Measurements from ENCODE around the gene TOR3A.
A peak's percentile ranks its signal among the peaks of the same experiment; 100 is the strongest.

Gene TOR3A

GRCh38 chr1:179053486-179053885, 28.4 kb upstream of the TOR3A start:
- TF ChIP-seq CTCF (IDR thresholded peaks at IDR 0.05; ENCODE audit: insufficient read depth, missing control alignments) = no peak
- no peak for DNase-seq (ENCODE audit: insufficient read length, low spot score)
- FAIRE-seq = peak; percentile 66

- no peak for TF ChIP-seq CTCF (IDR thresholded peaks at IDR 0.05; ENCODE audit: insufficient read depth, missing control alignments)
- no peak for DNase-seq (ENCODE audit: insufficient read length, low spot score)
- FAIRE-seq = peak; percentile 92
These were observed 25.9 kb upstream of the TOR3A start for GRCh38 chr1:179055937-179056336.

- DNase-seq (ENCODE audit: insufficient read length, low spot score) (no peak), FAIRE-seq (peak; percentile 25)
- no peak for TF ChIP-seq CTCF (IDR thresholded peaks at IDR 0.05; ENCODE audit: insufficient read depth, missing control alignments)
These were observed 23.1 kb upstream of the TOR3A start for GRCh38 chr1:179058487-179059483.

GRCh38 chr1:179061360-179062282, 20.2 kb upstream of the TOR3A start:
- FAIRE-seq = no peak
- DNase-seq (ENCODE audit: insufficient read length, low spot score) = no peak
- no peak for TF ChIP-seq CTCF (IDR thresholded peaks at IDR 0.05; ENCODE audit: insufficient read depth, missing control alignments)

GRCh38 chr1:179066471-179066870, 15.4 kb upstream of the TOR3A start:
- no peak for FAIRE-seq
- no peak for DNase-seq (ENCODE audit: insufficient read length, low spot score)
- TF ChIP-seq CTCF (IDR thresholded peaks at IDR 0.05; ENCODE audit: insufficient read depth, missing control alignments) = no peak

GRCh38 chr1:179077396-179077795, 4.5 kb upstream of the TOR3A start:
- FAIRE-seq (no peak), DNase-seq (ENCODE audit: insufficient read length, low spot score) (no peak)
- TF ChIP-seq CTCF (IDR thresholded peaks at IDR 0.05; ENCODE audit: insufficient read depth, missing control alignments) = no peak
